HEK293 (cell line): ENCODE data around the gene WDR89.

Experiments used
- CTCF ChIP-seq: fragments of 450-650 bp; formaldehyde crosslinking; IDR thresholded peaks from 2 replicates; pipeline ENCODE4 v1.5.1; 2016; ENCODE audit warnings: missing biosample characterization, missing genetic modification characterization
- GLIS1 ChIP-seq: fragments of 450-650 bp; formaldehyde crosslinking; IDR thresholded peaks from 2 replicates; pipeline ENCODE4 v1.5.1; 2016; ENCODE audit warnings: missing biosample characterization, missing genetic modification characterization
- OVOL3 ChIP-seq: fragments of 450-650 bp; formaldehyde crosslinking; IDR thresholded peaks from 2 replicates; pipeline ENCODE4 v1.5.1; 2016; ENCODE audit warnings: missing biosample characterization, missing genetic modification characterization
- PRDM4 ChIP-seq: fragments of 450-650 bp; formaldehyde crosslinking; IDR thresholded peaks from 2 replicates; pipeline ENCODE4 v1.5.1; 2017; ENCODE audit warnings: missing biosample characterization, missing genetic modification characterization
- RBAK ChIP-seq: fragments of 450-650 bp; formaldehyde crosslinking; IDR thresholded peaks from 2 replicates; pipeline ENCODE4 v1.5.1; 2016; ENCODE audit warnings: missing biosample characterization, missing genetic modification characterization
- SCRT2 ChIP-seq: fragments of 450-650 bp; formaldehyde crosslinking; IDR thresholded peaks from 2 replicates; pipeline ENCODE4 v1.5.1; 2016; ENCODE audit warnings: missing biosample characterization, missing genetic modification characterization
- SETDB1 ChIP-seq: IDR thresholded peaks from one replicate; pipeline ENCODE4 v1.6.1; 2017; ENCODE audit warnings: mild to moderate bottlenecking, low read length, moderate library complexity, mixed read lengths; ENCODE audit not compliant: insufficient read length
- WT1 ChIP-seq: fragments of 450-650 bp; formaldehyde crosslinking; IDR thresholded peaks from 2 replicates; pipeline ENCODE4 v1.5.1; 2016; ENCODE audit warnings: missing biosample characterization, missing genetic modification characterization
- ZBTB44 ChIP-seq: fragments of 450-650 bp; IDR thresholded peaks from 2 replicates; pipeline ENCODE4 v1.5.1; 2018; ENCODE audit warnings: missing biosample characterization, mild to moderate bottlenecking, missing genetic modification characterization
- ZNF10 ChIP-seq: fragments of 450-650 bp; formaldehyde crosslinking; IDR thresholded peaks from 2 replicates; pipeline ENCODE4 v1.5.1; 2017; ENCODE audit warnings: missing biosample characterization, missing genetic modification characterization
- ZNF146 ChIP-seq: fragments of 450-650 bp; formaldehyde crosslinking; IDR thresholded peaks from 2 replicates; pipeline ENCODE4 v1.5.1; 2016; ENCODE audit warnings: missing biosample characterization, missing genetic modification characterization
- ZNF202 ChIP-seq: fragments of 450-650 bp; formaldehyde crosslinking; IDR thresholded peaks from 2 replicates; pipeline ENCODE4 v1.5.1; 2016; ENCODE audit warnings: missing biosample characterization, missing genetic modification characterization, borderline replicate concordance
- ZNF292 ChIP-seq: fragments of 450-650 bp; formaldehyde crosslinking; IDR thresholded peaks from 2 replicates; pipeline ENCODE4 v1.5.1; 2016; ENCODE audit warnings: low read depth, missing biosample characterization, missing genetic modification characterization, borderline replicate concordance
- ZNF37A ChIP-seq: fragments of 450-650 bp; IDR thresholded peaks from 2 replicates; pipeline ENCODE4 v1.5.1; 2018; ENCODE audit warnings: missing biosample characterization, missing genetic modification characterization
- ZNF391 ChIP-seq: fragments of 450-650 bp; formaldehyde crosslinking; IDR thresholded peaks from 2 replicates; pipeline ENCODE4 v1.5.1; 2016; ENCODE audit warnings: low read depth, missing biosample characterization, missing genetic modification characterization, borderline replicate concordance
- ZNF558 ChIP-seq: fragments of 450-650 bp; formaldehyde crosslinking; IDR thresholded peaks from 2 replicates; pipeline ENCODE4 v1.5.1; 2016; ENCODE audit warnings: missing biosample characterization, missing genetic modification characterization
- ZNF571 ChIP-seq: fragments of 450-650 bp; formaldehyde crosslinking; IDR thresholded peaks from 2 replicates; pipeline ENCODE4 v1.5.0; 2017; ENCODE audit warnings: missing biosample characterization, missing genetic modification characterization
- ZNF624 ChIP-seq: fragments of 450-650 bp; formaldehyde crosslinking; IDR thresholded peaks from 2 replicates; pipeline ENCODE4 v1.5.1; 2017; ENCODE audit warnings: missing biosample characterization, missing genetic modification characterization
- ZNF629 ChIP-seq: fragments of 450-650 bp; formaldehyde crosslinking; IDR thresholded peaks from 2 replicates; pipeline ENCODE4 v1.5.1; 2017; ENCODE audit warnings: missing biosample characterization, missing genetic modification characterization
- ZNF707 ChIP-seq: fragments of 450-650 bp; formaldehyde crosslinking; IDR thresholded peaks from 2 replicates; pipeline ENCODE4 v1.5.1; 2016; ENCODE audit warnings: missing biosample characterization, missing genetic modification characterization
- ZSCAN23 ChIP-seq: fragments of 450-650 bp; formaldehyde crosslinking; IDR thresholded peaks from 2 replicates; pipeline ENCODE4 v1.5.1; 2016; ENCODE audit warnings: missing biosample characterization, missing genetic modification characterization
- TF ChIP-seq, protein P1 (sequence below): fragments of 450-650 bp; formaldehyde crosslinking; IDR thresholded peaks from 2 replicates; pipeline ENCODE4 v1.5.1; 2017; ENCODE audit warnings: missing biosample characterization, missing genetic modification characterization
- TF ChIP-seq, protein P2 (sequence below): fragments of 450-650 bp; formaldehyde crosslinking; IDR thresholded peaks from 2 replicates; pipeline ENCODE4 v1.5.1; 2017; ENCODE audit warnings: missing biosample characterization, mild to moderate bottlenecking, missing genetic modification characterization, moderate library complexity
- TF ChIP-seq, protein P3 (sequence below): fragments of 450-650 bp; formaldehyde crosslinking; IDR thresholded peaks from 2 replicates; pipeline ENCODE4 v1.5.1; 2017; ENCODE audit warnings: missing biosample characterization, missing genetic modification characterization
- TF ChIP-seq, protein P4 (sequence below): fragments of 450-650 bp; formaldehyde crosslinking; IDR thresholded peaks from 2 replicates; pipeline ENCODE4 v1.5.1; 2016; ENCODE audit warnings: missing biosample characterization, missing genetic modification characterization
- TF ChIP-seq, protein P5 (sequence below): fragments of 450-650 bp; formaldehyde crosslinking; IDR thresholded peaks from 2 replicates; pipeline ENCODE4; 2016; ENCODE audit warnings: missing biosample characterization, missing genetic modification characterization

WDR89 gene

GRCh38 chr14:63682727-63683593, 41.3 kb upstream of the WDR89 start (continued):
- TF ChIP-seq OVOL3 = no peak
- no peak for TF ChIP-seq ZNF10 (tag by site-specific recombination)
- TF ChIP-seq WT1 = peak; percentile 77
- TF ChIP-seq, protein P1, sequence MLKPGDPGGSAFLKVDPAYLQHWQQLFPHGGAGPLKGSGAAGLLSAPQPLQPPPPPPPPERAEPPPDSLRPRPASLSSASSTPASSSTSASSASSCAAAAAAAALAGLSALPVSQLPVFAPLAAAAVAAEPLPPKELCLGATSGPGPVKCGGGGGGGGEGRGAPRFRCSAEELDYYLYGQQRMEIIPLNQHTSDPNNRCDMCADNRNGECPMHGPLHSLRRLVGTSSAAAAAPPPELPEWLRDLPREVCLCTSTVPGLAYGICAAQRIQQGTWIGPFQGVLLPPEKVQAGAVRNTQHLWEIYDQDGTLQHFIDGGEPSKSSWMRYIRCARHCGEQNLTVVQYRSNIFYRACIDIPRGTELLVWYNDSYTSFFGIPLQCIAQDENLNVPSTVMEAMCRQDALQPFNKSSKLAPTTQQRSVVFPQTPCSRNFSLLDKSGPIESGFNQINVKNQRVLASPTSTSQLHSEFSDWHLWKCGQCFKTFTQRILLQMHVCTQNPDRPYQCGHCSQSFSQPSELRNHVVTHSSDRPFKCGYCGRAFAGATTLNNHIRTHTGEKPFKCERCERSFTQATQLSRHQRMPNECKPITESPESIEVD = peak; percentile 95
- no peak for TF ChIP-seq ZNF629 (tag by site-specific recombination)
- TF ChIP-seq, protein P2, sequence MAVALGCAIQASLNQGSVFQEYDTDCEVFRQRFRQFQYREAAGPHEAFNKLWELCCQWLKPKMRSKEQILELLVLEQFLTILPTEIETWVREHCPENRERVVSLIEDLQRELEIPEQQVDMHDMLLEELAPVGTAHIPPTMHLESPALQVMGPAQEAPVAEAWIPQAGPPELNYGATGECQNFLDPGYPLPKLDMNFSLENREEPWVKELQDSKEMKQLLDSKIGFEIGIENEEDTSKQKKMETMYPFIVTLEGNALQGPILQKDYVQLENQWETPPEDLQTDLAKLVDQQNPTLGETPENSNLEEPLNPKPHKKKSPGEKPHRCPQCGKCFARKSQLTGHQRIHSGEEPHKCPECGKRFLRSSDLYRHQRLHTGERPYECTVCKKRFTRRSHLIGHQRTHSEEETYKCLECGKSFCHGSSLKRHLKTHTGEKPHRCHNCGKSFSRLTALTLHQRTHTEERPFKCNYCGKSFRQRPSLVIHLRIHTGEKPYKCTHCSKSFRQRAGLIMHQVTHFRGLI (tag by site-specific recombination) = no peak
- TF ChIP-seq ZNF571 = no peak
- no peak for TF ChIP-seq ZNF391 (tag by site-specific recombination)
- TF ChIP-seq SETDB1 = no peak
- no peak for TF ChIP-seq SCRT2
- no peak for TF ChIP-seq ZNF707 (tag by site-specific recombination)
- TF ChIP-seq, protein P3, sequence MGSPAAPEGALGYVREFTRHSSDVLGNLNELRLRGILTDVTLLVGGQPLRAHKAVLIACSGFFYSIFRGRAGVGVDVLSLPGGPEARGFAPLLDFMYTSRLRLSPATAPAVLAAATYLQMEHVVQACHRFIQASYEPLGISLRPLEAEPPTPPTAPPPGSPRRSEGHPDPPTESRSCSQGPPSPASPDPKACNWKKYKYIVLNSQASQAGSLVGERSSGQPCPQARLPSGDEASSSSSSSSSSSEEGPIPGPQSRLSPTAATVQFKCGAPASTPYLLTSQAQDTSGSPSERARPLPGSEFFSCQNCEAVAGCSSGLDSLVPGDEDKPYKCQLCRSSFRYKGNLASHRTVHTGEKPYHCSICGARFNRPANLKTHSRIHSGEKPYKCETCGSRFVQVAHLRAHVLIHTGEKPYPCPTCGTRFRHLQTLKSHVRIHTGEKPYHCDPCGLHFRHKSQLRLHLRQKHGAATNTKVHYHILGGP = no peak
- no peak for TF ChIP-seq ZSCAN23 (tag by site-specific recombination)
- TF ChIP-seq, protein P4, sequence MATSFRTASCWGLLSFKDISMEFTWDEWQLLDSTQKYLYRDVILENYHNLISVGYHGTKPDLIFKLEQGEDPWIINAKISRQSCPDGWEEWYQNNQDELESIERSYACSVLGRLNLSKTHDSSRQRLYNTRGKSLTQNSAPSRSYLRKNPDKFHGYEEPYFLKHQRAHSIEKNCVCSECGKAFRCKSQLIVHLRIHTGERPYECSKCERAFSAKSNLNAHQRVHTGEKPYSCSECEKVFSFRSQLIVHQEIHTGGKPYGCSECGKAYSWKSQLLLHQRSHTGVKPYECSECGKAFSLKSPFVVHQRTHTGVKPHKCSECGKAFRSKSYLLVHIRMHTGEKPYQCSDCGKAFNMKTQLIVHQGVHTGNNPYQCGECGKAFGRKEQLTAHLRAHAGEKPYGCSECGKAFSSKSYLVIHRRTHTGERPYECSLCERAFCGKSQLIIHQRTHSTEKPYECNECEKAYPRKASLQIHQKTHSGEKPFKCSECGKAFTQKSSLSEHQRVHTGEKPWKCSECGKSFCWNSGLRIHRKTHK (tag by site-specific recombination) = no peak
- no peak for TF ChIP-seq ZNF558 (tag by site-specific recombination)
- peak; percentile 9; the same call in 1 of the 2 replicates for TF ChIP-seq GLIS1 (tag by site-specific recombination)
- no peak for TF ChIP-seq ZBTB44 (tag by site-specific recombination)
- TF ChIP-seq CTCF (tag by site-specific recombination) = no peak
- TF ChIP-seq, protein P5, sequence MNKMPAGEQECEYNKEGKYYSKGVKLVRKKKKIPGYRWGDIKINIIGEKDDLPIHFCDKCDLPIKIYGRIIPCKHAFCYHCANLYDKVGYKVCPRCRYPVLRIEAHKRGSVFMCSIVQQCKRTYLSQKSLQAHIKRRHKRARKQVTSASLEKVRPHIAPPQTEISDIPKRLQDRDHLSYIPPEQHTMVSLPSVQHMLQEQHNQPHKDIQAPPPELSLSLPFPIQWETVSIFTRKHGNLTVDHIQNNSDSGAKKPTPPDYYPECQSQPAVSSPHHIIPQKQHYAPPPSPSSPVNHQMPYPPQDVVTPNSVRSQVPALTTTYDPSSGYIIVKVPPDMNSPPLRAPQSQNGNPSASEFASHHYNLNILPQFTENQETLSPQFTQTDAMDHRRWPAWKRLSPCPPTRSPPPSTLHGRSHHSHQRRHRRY (tag by site-specific recombination) = no peak
- TF ChIP-seq PRDM4 (tag by site-specific recombination) = no peak
- TF ChIP-seq RBAK (tag by site-specific recombination) = no peak
- no peak for TF ChIP-seq ZNF624 (tag by site-specific recombination)
- no peak for TF ChIP-seq ZNF37A (tag by site-specific recombination)
- no peak for TF ChIP-seq ZNF202 (tag by site-specific recombination)
- TF ChIP-seq ZNF292 = no peak
- TF ChIP-seq ZNF146 (tag by site-specific recombination) = no peak
